UCSD-AML1 (cell line): ENCODE results near the gene FAM89A.

Source experiments
- DNase-seq: peaks from one replicate; lab custom pipeline; 2025; ENCODE audit not compliant: unreplicated experiment; lab: John Stamatoyannopoulos, UW

FAM89A gene

GRCh38 chr1:231040019-231040799, at the start of gene FAM89A:
TSS of gene FAM89A (minus strand) at chr1:231040254. CDS start at chr1:231040211, 43 bp downstream.
- DNase-seq, result peak; percentile 63

DNA sequence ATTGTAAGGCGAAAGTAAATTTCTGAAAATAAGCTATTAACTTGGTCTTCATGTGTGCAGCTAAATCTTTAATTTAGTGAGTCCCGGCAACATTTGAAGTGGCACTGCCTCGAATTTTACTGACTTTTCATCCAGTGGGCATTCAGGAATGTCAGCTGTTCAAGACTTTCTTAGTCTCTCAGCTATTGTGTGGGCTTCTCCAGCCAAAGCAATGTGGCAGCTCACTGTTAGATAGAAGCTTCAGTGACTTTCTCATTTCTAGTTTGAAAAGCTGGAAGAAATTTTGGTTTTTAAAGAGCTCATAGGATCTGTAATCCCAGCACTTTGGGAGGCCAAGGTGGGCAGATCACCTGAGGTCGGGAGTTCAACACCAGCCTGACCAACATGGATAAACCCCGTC, 44.3 kb upstream of the FAM89A start:
- no peak for DNase-seq

- no peak for DNase-seq
Measured at GRCh38 chr1:231079163-231079562, 39.1 kb upstream of the FAM89A start.

DNA sequence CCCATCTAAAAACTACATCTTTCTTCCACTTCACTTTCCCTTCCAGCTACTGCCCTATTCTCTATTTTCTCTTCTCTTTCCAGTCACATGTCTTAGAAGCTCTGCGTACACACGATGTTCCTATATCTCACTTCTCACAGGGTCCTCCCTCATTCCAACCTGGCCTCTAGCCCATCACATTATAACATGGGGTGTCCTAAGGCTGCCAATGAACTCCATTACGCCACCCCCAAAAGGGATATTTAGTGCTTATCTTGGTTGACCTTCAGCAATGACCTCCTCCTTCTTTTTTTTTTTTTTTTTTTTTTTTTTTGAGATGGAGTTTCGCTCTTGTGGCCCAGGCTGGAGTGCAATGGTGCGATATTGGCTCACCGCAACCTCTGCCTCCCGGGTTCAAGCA, 38.2 kb upstream of the FAM89A start:
- no peak for DNase-seq

DNA sequence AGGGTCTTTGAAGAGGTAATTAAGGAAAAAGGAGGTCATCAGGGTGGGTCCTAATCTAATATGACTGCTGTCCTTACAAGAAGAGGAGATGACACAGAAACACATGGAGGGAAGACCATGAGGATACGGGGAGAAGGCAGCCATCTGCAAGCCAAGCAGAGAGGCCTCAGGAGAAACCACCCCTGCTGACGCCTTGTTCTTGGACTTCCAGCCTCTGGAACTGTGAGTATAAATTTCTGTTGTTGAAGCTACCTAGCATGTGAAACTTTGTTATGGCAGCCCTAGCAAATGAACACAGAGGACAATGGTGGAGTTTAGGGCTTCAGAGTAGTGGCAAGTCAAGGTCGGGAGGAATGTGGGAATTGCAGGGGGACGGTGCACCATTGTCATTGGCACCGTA, 36.7 kb upstream of the FAM89A start:
- DNase-seq, result no peak

DNA sequence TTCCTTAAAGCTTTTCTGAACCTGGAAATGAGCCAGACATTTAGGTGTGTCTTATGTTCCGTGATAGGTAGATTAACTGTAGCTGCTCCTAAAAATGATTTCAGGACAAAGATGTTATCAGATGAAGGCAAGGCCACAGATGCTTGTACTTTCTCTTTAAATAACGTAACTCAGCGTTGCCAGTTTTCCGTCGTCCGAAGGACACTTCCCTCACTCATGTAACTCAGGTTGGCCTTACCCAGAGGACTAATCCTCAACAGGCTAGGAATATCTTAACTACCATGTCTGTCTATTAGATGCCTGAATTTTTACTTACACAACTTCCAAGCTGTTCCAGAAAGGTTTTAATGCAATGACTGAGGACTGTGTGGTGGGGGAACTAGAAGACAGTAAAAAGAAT, 35.4 kb upstream of the FAM89A start:
- DNase-seq, result no peak

- no peak for DNase-seq
Measured at GRCh38 chr1:231075020-231075419, 35.0 kb upstream of the FAM89A start.

DNA sequence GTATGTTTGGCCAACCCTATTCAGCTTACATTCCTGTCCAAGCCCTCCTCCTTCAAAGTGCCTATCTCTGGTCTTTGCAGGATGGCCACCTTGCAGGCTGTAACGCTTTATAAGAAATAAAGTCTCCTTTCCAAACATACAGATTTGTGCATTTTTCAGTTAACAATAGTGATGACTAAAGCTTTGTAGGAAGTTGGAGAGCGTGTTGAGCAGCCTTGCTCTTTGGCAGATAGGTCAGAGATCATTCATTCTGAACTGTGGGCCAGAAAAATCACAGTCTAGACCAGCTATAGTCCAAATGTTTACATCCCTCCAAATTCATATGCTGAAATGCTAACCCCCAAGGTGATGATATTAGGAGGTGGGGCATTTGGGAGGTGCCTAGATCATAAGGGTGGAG, 34.0 kb upstream of the FAM89A start:
- no peak for DNase-seq

DNA sequence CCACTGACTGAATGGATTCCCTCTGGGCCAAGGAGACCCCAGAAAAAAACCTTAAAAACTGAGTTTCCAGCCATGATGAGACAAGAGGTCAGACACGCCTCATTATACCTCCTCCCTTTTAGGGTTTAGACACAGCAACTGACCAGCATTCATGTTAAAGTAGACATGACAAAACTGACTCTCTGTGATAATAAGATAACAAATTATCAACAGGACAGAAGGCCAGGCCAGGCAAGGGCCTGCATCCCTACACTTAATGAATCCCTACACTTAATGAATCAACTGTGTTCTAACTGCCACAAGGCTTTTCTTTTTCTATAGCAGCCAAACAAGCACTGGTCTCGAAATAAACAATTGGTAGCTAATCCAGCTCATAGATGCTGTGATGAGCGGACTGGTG, 33.3 kb upstream of the FAM89A start:
- DNase-seq, result no peak

- DNase-seq, result no peak
Measured at GRCh38 chr1:231072502-231073094, 32.5 kb upstream of the FAM89A start.

DNA sequence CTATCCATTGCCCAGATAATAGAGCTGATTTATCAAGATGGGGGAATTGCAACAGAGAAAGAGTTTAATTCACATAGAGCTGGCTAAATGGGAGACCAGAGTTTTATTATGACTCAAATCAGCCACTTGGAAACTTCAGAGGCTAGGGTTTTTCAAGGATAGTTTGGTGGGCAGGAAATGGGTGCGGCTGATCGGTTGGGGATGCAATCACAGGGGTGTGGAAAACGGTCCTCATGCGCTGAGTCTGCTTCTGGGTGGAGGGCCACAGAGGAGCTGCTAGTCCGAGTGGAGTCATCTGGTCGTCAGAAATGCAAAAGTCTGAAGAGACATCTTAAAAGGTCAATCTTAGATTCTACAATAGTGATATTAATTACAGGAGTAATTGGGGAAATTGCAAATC, 32.0 kb upstream of the FAM89A start:
- no peak for DNase-seq

DNA sequence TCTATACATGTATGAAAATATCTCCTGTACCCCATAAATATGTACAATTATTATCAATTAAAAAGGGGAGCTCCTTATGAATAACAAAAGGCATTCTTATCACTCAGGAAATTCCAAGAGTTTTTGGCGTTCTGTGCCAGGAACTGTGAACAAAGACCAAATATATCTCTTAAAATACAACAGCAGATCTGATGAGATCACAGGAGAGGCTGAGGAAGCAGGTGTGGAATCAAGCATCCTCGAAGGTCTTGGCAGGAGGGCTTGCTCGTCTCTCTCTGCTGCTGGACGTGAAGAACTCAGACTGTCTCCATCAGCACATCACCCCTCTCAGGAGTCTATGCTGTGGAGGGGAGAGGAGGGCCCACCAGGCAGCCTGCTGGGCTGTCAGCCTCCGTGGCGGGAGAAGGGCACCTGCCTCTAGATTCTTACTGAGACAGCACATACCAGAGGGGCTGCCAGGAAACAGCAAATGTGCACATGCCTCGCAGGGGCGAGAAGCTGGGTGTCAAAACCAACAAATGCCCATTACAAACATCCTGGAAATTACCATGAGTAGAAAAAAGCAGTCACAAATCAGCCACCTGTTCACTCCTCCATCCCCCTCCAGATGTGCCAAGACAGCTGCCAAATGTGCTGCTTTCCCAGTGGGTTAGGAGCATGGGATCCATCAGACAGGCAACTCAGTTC, 30.8 kb upstream of the FAM89A start:
- DNase-seq, result no peak

DNA sequence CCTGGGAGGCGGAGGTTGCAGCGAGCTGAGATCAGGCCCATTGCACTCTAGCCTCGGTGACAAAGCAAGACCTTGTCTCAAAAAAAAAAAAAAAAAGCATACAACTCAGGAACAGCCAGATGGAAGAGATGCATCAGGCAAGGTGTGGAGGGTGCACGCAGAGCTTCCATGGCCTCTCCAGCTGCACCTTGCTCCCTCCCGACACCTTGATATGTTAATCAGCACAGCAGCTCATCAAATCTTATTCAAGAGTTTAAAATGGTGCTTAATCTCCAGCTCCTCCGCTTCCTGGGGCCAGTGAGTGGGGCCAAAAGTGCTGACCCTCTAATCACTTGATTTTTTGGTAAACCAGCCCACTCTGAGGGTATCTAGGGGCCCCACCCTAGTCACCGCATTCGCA, 29.3 kb upstream of the FAM89A start:
- DNase-seq, result no peak

GRCh38 chr1:231068762-231069161, 28.7 kb upstream of the FAM89A start:
- DNase-seq, result no peak

DNA sequence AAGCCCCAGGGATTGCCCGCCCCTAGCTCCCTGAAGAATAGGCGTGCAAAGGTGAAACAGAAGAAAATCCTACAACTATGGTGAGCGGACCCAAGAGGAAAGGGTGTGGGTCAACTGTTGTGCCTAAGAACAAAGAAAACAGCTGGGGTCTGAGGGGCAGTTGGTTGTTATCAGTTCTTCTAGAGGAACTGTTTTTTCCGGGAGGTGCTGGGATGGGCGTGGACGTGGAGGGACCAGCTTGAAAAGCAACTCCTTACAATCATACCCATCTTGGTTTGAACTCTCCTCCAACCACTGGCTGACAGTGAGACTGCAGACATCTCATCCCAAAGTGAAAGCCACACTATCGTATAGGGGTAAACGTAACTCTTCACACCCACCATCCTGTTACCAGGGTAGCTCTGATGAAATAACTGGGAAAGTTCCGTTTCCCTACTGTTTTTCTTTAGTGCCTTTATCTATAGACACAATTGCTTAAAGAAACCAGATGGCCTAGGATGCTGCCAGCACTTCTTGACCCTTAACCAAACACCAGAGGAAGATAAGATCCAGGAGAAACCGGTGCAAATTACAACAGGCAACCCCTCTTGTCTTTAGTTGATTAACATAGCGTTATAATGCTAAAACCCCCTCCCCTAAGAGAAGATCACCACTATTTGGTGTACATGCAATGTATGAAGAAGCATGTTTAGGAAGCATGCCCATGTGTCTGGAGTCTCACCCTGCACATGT, 25.6 kb upstream of the FAM89A start:
- DNase-seq, result no peak

GRCh38 chr1:231064418-231064817, 24.4 kb upstream of the FAM89A start:
- DNase-seq, result no peak

DNA sequence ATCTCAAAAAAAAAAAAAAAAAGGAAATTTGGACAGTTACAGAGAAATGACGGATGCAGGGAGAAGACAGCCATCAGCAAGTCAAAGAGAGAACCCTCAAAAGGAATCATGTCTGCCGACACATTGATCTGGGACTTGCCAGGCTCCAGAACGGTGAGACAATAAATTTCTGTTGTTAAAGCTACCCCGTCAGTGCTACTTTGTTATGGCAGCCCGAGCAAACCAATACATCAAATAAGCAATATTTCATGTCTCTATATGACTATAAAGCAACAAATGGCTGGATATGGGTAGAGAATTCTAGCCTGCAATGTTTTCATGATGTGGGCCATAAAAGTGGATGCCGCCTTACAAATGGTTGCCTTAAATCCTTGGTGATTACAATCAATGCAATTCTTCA, 23.3 kb upstream of the FAM89A start:
- DNase-seq, result no peak

DNA sequence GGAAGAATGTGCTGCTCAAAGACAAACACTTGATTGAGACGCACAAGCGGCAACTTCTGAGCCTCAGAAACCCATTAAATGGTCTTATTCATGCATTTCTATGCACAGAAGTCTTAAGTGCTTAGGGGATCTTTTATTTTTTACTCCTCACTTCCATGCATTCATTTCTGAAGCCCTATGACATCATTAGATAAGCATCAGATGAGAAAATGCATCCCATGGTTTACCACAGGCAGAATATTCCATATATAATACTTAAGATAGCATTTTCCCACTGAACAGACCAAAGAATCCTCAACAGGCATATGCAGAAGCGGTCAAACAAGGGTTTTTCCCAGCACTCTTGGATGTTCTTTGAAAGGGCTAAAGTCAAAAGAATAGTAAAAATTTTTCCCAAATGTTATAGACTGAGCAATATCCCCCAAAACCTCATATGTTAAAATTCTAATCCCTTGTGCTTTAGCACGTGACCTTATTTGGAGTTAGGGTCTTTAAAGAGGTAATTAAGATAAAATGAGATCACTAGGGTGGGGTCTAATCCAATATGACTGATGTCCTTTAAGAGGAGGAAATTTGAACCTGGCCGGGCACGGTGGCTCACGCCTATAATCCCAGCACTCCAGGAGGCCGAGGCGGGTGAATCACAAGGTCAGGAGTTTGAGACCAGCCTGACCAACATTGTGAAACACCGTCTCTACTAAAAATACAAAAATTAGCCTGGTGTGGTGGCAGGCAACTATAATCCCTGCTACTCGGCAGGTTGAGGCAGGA, 22.6 kb upstream of the FAM89A start:
- no peak for DNase-seq

GRCh38 chr1:231059566-231060193, 19.6 kb upstream of the FAM89A start:
- no peak for DNase-seq

GRCh38 chr1:231058416-231059109, 18.5 kb upstream of the FAM89A start:
- DNase-seq, result no peak
